A549 (cell line): ENCODE measurements around the gene RNF144A.

Experiments
- CHD2 ChIP-seq: fragments of 150-350 bp; IDR thresholded peaks from 2 replicates; pipeline ENCODE4 v1.6.1; 2014; ENCODE audit warnings: low read length; ENCODE audit not compliant: partially characterized antibody
- CTCF ChIP-seq: fragments of >200 bp; sonication (Bioruptor Twin); formaldehyde crosslinking; IDR thresholded peaks from 3 replicates; pipeline ENCODE4 v1.5.1; 2016
- EHF ChIP-seq: fragments of 250-450 bp; sonication (Bioruptor Pico); IDR thresholded peaks from 2 replicates; pipeline ENCODE4 v1.5.0; 2020; ENCODE audit warnings: mild to moderate bottlenecking
- ELK1 ChIP-seq: fragments of 150-350 bp; IDR thresholded peaks from 2 replicates; pipeline ENCODE4 v1.6.1; 2014; ENCODE audit warnings: low read depth, mild to moderate bottlenecking, low read length
- ESRRA ChIP-seq: fragments of 150-350 bp; IDR thresholded peaks from 2 replicates; pipeline ENCODE4 v1.6.1; 2014; ENCODE audit warnings: mild to moderate bottlenecking, low read length, borderline replicate concordance
- FOSB ChIP-seq: fragments of 250-450 bp; sonication (Bioruptor Pico); IDR thresholded peaks from 2 replicates; pipeline ENCODE4 v1.5.0; 2020; ENCODE audit warnings: mild to moderate bottlenecking, moderate library complexity
- MAFK ChIP-seq: fragments of 450-650 bp; IDR thresholded peaks from 2 replicates; pipeline ENCODE4 v1.6.1; 2014; ENCODE audit not compliant: partially characterized antibody
- NFE2L2 ChIP-seq: fragments of 150-350 bp; conservative IDR thresholded peaks from 2 replicates; pipeline ENCODE4 v1.6.1; 2014; ENCODE audit warnings: low read length
- POLR2A ChIP-seq: IDR thresholded peaks from 2 replicates; pipeline ENCODE4 v1.6.1; 2012; ENCODE audit warnings: mild to moderate bottlenecking, low read length
- POLR2AphosphoS2 ChIP-seq: conservative IDR thresholded peaks from 2 replicates; pipeline ENCODE4 v1.6.1; 2012; ENCODE audit warnings: low read length, improper control_type of control experiment, inconsistent platforms
- RFX5 ChIP-seq: fragments of 450-650 bp; IDR thresholded peaks from 2 replicates; pipeline ENCODE4 v1.7.1; 2014; ENCODE audit warnings: antibody characterized with exemption, mild to moderate bottlenecking, moderate library complexity
- SMC3 ChIP-seq: fragments of >200 bp; sonication (Bioruptor Twin); formaldehyde crosslinking; IDR thresholded peaks from 3 replicates; pipeline ENCODE4 v1.6.1; 2018; ENCODE audit warnings: inconsistent platforms
- SREBF2 ChIP-seq: fragments of 450-650 bp; IDR thresholded peaks from 2 replicates; pipeline ENCODE4 v1.6.1; 2014; ENCODE audit warnings: mild to moderate bottlenecking, moderate library complexity
- ZFP36 ChIP-seq: fragments of 450-650 bp; IDR thresholded peaks from 2 replicates; pipeline ENCODE4 v1.6.1; 2014; ENCODE audit warnings: borderline replicate concordance; ENCODE audit not compliant: partially characterized antibody

GRCh38 chr2:6959751-6960150 lies 42.5 kb downstream of the RNF144A start:
- no peak for TF ChIP-seq CTCF
- TF ChIP-seq POLR2AphosphoS2: no peak
- TF ChIP-seq CHD2: no peak
- no peak for TF ChIP-seq NFE2L2
- no peak for TF ChIP-seq ELK1
- no peak for TF ChIP-seq MAFK
- TF ChIP-seq POLR2A: no peak
- TF ChIP-seq ZFP36: no peak
- no peak for TF ChIP-seq EHF (CRISPR knock-in tag)
- no peak for TF ChIP-seq ESRRA
- no peak for TF ChIP-seq FOSB (CRISPR knock-in tag)
- TF ChIP-seq RFX5: no peak
- no peak for TF ChIP-seq SMC3
- TF ChIP-seq SREBF2: no peak
